ENCODE measurements around the gene COL4A6. TPM values are rescaled to one million over a fixed set of nuclear protein-coding genes. Genes with fewer than 3 reads are reported as not detected.

COL4A6 gene
- total RNA-seq, 1 experiment from 2014 or later = 2.4 TPM

GRCh38 chrX:108485960-108486359 lies 47.7 kb upstream of the COL4A6 start:
- no peaks in the 10 kb centered on the region for H4K20me1 ChIP-seq (ENCODE audit: insufficient read depth)
- no peaks in the 10 kb centered on the region for H3K9me2 ChIP-seq (ENCODE audit: insufficient read depth)
- no peak for DNase-seq (ENCODE audit: low read depth, low spot score)
- POLR2A ChIA-PET = no interaction called here
- H3K36me3 ChIP-seq (ENCODE audit: control insufficient read depth in 1 of 2, insufficient read depth in 2 of 2, low read length in 2 of 2) = no peaks in the 10 kb centered on the region
- H3K4me2 ChIP-seq (ENCODE audit: low read length) = no peak overlapping the region
- H3K9ac ChIP-seq (ENCODE audit: low read length) = no peak overlapping the region
- no peak overlapping the region for H3K4me3 ChIP-seq (replicated peaks in 1 of 2; ENCODE audit: low read depth in 1 of 2, low read length in 2 of 2)
- no peaks in the 10 kb centered on the region for H3K9me3 ChIP-seq (ENCODE audit: control insufficient read depth in 1 of 2, insufficient read depth in 1 of 2, low read depth in 1 of 2, low read length in 2 of 2)
- CTCF ChIA-PET = no interaction called here
- H3K4me1 ChIP-seq (ENCODE audit: control insufficient read depth in 1 of 2, insufficient read depth in 2 of 2, low read length in 2 of 2) = no peaks in the 10 kb centered on the region
- TF ChIP-seq YY1 (IDR thresholded peaks at IDR 0.05; ENCODE audit: extremely low read depth, insufficient replicate concordance, low read depth, low read length) = no peak
- no peak for TF ChIP-seq TCF7L2 (IDR thresholded peaks at IDR 0.05; ENCODE audit: borderline replicate concordance, extremely low read depth, insufficient read depth, insufficient read length)
- no peak for TF ChIP-seq EZH2phosphoT487 (IDR thresholded peaks at IDR 0.05; ENCODE audit: borderline replicate concordance)
- no peak for TF ChIP-seq MAX (IDR thresholded peaks at IDR 0.05)
- no peak for TF ChIP-seq FOSL1 (IDR thresholded peaks at IDR 0.05; ENCODE audit: low read depth)
- TF ChIP-seq ZBTB33 (IDR thresholded peaks at IDR 0.05; ENCODE audit: extremely low read depth, insufficient replicate concordance, low read length) = no peak
- TF ChIP-seq CTCF (IDR thresholded peaks at IDR 0.05 in 2 of 3, conservative IDR thresholded peaks at IDR 0.05 in 1 of 3; ENCODE audit: borderline replicate concordance in 1 of 3, insufficient read depth in 1 of 3, low read depth in 2 of 3, low read length in 2 of 3) = no peak
- H3K79me2 ChIP-seq (ENCODE audit: insufficient read depth, low read length) = no peaks in the 10 kb centered on the region
- intact Hi-C loops (cut with micrococcal nuclease) = no loop called here
- RAD21 ChIA-PET (ENCODE audit: low non-redundant PET in 1 of 2, low total read pairs in 2 of 2, uncharacterized antibody in 2 of 2, unreplicated experiment in 2 of 2) = no interaction called here
- no peak overlapping the region for H3K27ac ChIP-seq (ENCODE audit: low read depth, low read length)
- H2AFZ ChIP-seq (ENCODE audit: low read depth, low read length, poor library complexity, severe bottlenecking) = no peak overlapping the region
- no peaks in the 10 kb centered on the region for H3K27me3 ChIP-seq (ENCODE audit: insufficient read depth, low read length)
- no TSS peak for BruUV-seq (replicated peaks)
- ATAC-seq = no peak
